Panc1 (cell line): ENCODE measurements around the gene TTBK1.

Source experiments
- CTCF ChIP-seq: fragments of 450-650 bp; IDR thresholded peaks from 2 replicates; pipeline ENCODE4 v1.5.1; 2017; ENCODE audit warnings: mild to moderate bottlenecking
- POLR2AphosphoS5 ChIP-seq: IDR thresholded peaks from 2 replicates; pipeline ENCODE4 v1.6.1; 2012; ENCODE audit warnings: mild to moderate bottlenecking, low read depth, low read length, moderate library complexity
- TCF7L2 ChIP-seq: IDR thresholded peaks from 2 replicates; pipeline ENCODE4 v1.6.1; 2011; ENCODE audit warnings: mild to moderate bottlenecking, low read depth, low read length, inconsistent platforms

GRCh38 chr6:43213431-43213830, 29.9 kb upstream of the TTBK1 start:
- TF ChIP-seq CTCF (no peak), POLR2AphosphoS5 (no peak), TCF7L2 (no peak)
